K562 (cell line): ENCODE results near the gene DNALI1. TPM values are rescaled to one million over a fixed set of nuclear protein-coding genes. Genes with fewer than 3 reads are reported as not detected.
A peak's percentile ranks its signal among the peaks of the same experiment; 100 is the strongest.

Experiments
- ARID4B ChIP-seq: sonication (generic); formaldehyde crosslinking; IDR thresholded peaks from 2 replicates; pipeline ENCODE4 v1.8.0; 2022; ENCODE audit warnings: mild to moderate bottlenecking, missing genetic modification reagents
- E4F1 ChIP-seq: fragments of 250-450 bp; sonication (Bioruptor Pico); IDR thresholded peaks from 2 replicates; pipeline ENCODE4 v1.5.0; 2021; ENCODE audit warnings: mild to moderate bottlenecking, borderline replicate concordance
- FOXM1 ChIP-seq, 2 experiments: fragments of 450-650 bp in 1 of 2; sonication (generic) in 1 of 2; formaldehyde crosslinking in 1 of 2; IDR thresholded peaks; 2 replicates each; pipeline versions ENCODE4 v1.6.1 to v1.9.0; 2017 to 2022; ENCODE audit warnings: low read depth in 2 of 2, mild to moderate bottlenecking in 2 of 2, missing genetic modification reagents in 1 of 2, moderate library complexity in 1 of 2
- OTX1 ChIP-seq: fragments of 450-650 bp; formaldehyde crosslinking; IDR thresholded peaks from 2 replicates; pipeline ENCODE4 v1.4.0; 2022; ENCODE audit warnings: mild to moderate bottlenecking
- POLR2G ChIP-seq: fragments of 200-400 bp; formaldehyde crosslinking; IDR thresholded peaks from 2 replicates; pipeline ENCODE4 v1.6.1; 2017; ENCODE audit warnings: low read depth, mild to moderate bottlenecking, antibody characterized with exemption, low read length, moderate library complexity
- RBM15 ChIP-seq: fragments of 200-400 bp; formaldehyde crosslinking; IDR thresholded peaks from 2 replicates; pipeline ENCODE4 v1.6.1; 2018; ENCODE audit warnings: mild to moderate bottlenecking, low read length, moderate library complexity; ENCODE audit not compliant: insufficient read depth
- RBM34 ChIP-seq: fragments of 200-400 bp; formaldehyde crosslinking; IDR thresholded peaks from 2 replicates; pipeline ENCODE4 v1.6.1; 2018; ENCODE audit warnings: low read length, borderline replicate concordance; ENCODE audit not compliant: insufficient read depth
- RHOXF2B ChIP-seq: fragments of 250-450 bp; sonication (Bioruptor Pico); conservative IDR thresholded peaks from 2 replicates; pipeline ENCODE4 v1.5.1; 2021
- SMAD4 ChIP-seq: fragments of 250-450 bp; sonication (Bioruptor Pico); conservative IDR thresholded peaks from 2 replicates; pipeline ENCODE4 v1.8.0; 2021; ENCODE audit warnings: inconsistent platforms, mild to moderate bottlenecking, moderate library complexity
- ZNF282 ChIP-seq: sonication (generic); formaldehyde crosslinking; IDR thresholded peaks from 2 replicates; pipeline ENCODE4 v1.8.1; 2023; ENCODE audit warnings: missing genetic modification reagents
- ZNF449 ChIP-seq: fragments of 250-450 bp; sonication (Bioruptor Pico); IDR thresholded peaks from 2 replicates; pipeline ENCODE4 v1.8.0; 2022; ENCODE audit warnings: moderate library complexity, mild to moderate bottlenecking, inconsistent platforms
- ZNF639 ChIP-seq, 2 experiments: fragments of 200-800 bp in 1 of 2; sonication (Bioruptor generic) in 1 of 2; sonication (generic) in 1 of 2; formaldehyde crosslinking in 1 of 2; IDR thresholded peaks in 1 of 2; conservative IDR thresholded peaks in 1 of 2; 2 replicates each; pipeline versions ENCODE4 v1.5.0 to v1.6.1; 2016 to 2020; ENCODE audit warnings: missing compliant biosample characterization in 1 of 2, missing genetic modification characterization in 1 of 2, missing genetic modification reagents in 1 of 2
- ZNF830 ChIP-seq: fragments of 250-450 bp; sonication (Bioruptor Pico); IDR thresholded peaks from 2 replicates; pipeline ENCODE4 v1.5.0; 2021; ENCODE audit warnings: mild to moderate bottlenecking
- polyA plus RNA-seq, 8 experiments: library from polyadenylated mRNA; depleted of rRNA in 4 of 8; stranded (reverse) in 5 of 8; unstranded in 3 of 8; fragments of >200 nt; fragmentation: Nextera tagmentation in 2 of 8; fragmentation: Illumina TruSeq in 1 of 8; extraction: Ambion mirVana in 2 of 8; extraction: Trizol in 1 of 8; gene quantifications; 2 replicates each; pipeline versions ENCODE4 v1.2.1 to v1.2.3, GENCODE V29; 2011 to 2014; ENCODE audit warnings: inconsistent platforms in 1 of 8, missing spikeins in 1 of 8
- total RNA-seq, 7 experiments: library from RNA; depleted of rRNA in 6 of 7; stranded (reverse); fragments of >200 nt in 6 of 7; fragmentation: Illumina TruSeq in 2 of 7; extraction: Trizol in 2 of 7; gene quantifications; 2 replicates each; pipeline versions ENCODE4 v1.2.1 to v1.2.3, GENCODE V29; 2011 to 2021; ENCODE audit warnings: low replicate concordance in 1 of 7

Gene DNALI1
- total and polyA plus RNA-seq, 9 of the 15 experiments (the other 6 are each of a cell fraction or from before 2014, with no cell fraction given) = 0.87 to 5.6 (median 1.2) TPM

- TF ChIP-seq E4F1 (no peak; the same call in 1 of the 2 replicates), ZNF830 (no peak), RBM34 (no peak), FOXM1 (IDR thresholded peaks at IDR 0.05; ENCODE audit: low read depth) (no peak), FOXM1 (CRISPR knock-in tag; IDR thresholded peaks at IDR 0.05; ENCODE audit: low read depth) (peak; percentile 77; the same call in 1 of the 2 replicates), POLR2G (peak; percentile 98), ZNF282 (CRISPR knock-in tag) (no peak), ZNF449 (CRISPR knock-in tag) (no peak), OTX1 (CRISPR knock-in tag) (no peak), RHOXF2B (CRISPR knock-in tag) (no peak), ZNF639 (CRISPR knock-in tag; conservative IDR thresholded peaks at IDR 0.05 in 1 of 2, IDR thresholded peaks at IDR 0.05 in 1 of 2) (peak in 1 of 2 experiments; percentile 79; a peak in 2 of 4 replicates), ARID4B (CRISPR knock-in tag) (peak; percentile 59; the same call in 1 of the 2 replicates), RBM15 (no peak), SMAD4 (CRISPR knock-in tag) (peak; percentile 90)
Observed at GRCh38 chr1:37514350-37515184, 42.2 kb upstream of the DNALI1 start, which contains the start of gene MEAF6 (continued).
